Non-pigmented ciliary epithelial cell (primary cell): ENCODE data around the gene GMDS.

ENCODE experiments used
- DNase-seq: peaks from one replicate; pipeline ENCODE4 v3.0.0-alpha.2; 2010; ENCODE audit warnings: low read depth

The GMDS gene

DNA sequence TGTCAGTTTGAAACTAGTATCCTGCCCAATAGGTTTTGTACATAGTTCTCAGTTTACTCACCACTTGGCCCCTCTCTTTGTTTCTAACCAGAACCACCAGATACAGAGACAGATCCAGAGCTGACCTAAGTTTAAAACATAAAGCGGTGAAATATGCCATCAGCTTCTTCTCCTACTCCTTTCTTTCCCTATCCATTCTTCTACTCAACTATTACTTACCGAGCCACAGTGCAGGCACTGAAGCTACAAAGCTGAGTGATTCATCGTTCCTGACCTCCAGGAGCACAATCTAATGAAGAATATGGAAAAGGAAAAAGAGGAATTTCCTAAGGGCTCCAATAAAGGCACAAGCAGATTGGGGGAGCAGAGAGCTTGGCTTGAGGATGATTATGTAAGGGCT is 349.7 kb downstream of the GMDS start:
- no peak for DNase-seq

DNA sequence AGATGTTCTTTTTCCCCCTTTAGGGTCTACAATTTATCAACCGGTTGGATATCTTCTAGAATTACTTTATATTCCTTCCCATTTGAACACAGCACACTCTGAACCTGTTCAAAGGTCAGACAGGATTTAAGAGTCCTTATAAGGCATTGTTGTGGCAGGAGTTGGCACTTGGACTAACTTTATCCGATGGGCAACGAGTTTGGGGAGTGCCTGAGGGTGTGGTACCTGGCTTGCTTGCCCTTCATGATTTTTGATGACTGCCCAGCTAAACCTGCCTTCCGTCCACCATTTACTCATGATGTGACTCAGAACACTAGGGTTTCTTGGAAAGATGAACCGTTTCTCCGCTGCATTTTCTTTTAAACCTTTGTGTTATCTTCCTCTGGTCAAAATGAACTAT is 350.5 kb downstream of the GMDS start:
- no peak for DNase-seq

DNA sequence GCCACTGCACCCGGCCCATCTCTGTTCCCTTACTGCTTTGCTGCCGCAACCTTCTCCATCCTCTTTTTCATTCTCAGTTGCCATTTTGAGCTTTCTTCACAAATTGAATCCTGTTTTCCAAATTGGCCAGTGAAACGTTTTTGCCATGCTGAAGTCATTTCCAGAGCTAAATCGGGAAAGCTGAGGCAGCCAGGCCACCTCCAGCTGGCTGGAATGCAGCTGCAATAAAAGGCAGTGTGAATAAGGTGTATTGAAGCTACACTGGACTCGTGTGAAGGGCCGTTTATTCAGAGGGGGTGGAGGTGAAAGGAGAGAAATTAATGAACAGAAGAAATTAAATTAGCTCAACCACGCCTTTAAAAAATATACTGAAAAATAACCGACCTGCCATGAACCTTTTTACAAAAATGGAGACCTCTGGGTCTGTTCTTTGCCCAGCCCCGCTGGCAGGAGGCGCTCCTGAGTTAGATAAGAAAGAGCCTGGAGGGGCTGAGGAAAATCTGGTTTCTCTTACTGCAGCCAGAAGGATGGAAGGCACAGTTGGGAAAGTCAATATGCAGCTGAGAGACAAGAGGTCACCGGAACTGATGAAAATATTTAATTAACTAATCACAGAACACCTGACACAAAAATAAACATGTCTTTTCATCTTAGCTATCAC is 351.8 kb downstream of the GMDS start:
- DNase-seq, result no peak

DNA sequence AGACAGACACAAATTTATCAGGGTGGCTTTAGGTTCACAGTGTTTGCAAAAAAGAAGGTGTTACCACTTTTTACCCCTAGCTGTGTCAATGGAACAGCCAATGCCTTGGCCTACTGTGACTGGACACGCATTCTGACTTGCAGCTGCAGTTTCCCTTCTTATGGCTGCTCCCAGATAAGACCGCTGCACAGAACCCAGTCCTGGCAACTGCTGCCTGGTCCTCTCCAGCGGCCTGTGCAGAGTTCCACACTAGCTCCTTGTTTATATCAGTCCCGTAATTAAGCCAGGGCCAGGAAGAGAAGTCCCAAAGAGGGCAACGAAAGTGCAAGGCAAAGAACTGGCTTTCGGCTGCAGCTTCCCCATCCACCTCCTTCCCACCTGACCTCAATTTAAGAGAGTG is 352.7 kb downstream of the GMDS start:
- DNase-seq, result no peak

DNA sequence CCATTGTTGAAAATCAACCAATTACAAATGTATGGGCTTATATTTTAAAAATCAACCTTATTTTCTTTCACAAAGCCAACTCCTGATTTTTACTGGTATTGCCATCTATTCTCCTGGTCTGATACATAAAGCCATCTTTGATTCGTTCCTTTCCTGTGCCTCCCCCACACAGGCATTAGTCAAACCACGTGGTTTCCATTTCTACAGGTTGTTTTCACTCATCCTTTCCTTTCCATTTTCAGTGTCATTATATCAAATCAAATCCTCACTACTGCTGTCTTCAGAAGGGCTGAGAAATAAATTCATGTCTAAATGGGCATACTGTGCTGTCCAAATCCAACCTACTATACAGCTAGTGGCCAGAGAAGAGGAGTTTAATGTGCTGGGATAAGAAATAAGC is 354.4 kb downstream of the GMDS start:
- no peak for DNase-seq

DNA sequence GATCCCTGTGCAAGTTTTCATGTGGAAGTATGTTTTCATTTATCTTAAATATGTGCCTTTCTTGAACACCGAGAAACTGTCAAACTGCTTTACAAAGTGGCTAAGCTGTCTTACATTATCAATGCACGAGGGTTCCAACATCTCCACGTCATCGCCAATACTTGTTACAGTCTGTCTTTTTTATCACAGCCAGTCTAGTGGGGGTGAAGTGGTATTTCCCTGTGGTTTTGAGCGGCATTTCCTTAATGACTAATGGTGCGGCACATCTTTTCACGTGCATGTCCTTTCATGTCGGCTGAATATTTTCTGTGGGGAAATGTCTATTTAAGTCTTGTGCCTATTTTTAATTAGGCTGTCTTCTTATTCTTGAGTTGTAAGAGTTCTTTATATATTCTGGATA is 355.3 kb downstream of the GMDS start:
- no peak for DNase-seq

DNA sequence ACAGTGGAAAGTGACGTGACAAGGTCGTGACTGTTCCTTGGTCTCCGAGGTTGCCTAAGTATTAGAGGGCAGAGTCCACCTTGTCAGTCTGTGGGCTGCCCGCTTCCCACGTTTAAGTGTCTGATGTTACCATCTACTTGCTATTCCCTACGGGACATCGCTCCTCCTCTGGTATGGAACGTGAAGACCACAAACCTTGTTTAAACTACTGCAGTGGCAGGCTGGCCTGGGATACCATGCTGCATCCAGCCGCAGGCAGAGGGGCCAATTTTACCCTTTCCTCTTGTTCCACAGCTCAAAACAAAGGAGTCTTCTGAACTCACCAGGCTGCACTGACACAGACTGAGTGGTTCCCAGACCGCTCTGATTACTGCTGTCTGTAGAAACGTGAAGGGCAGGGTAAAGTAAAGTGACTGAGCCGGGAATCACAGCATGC is 359.8 kb downstream of the GMDS start:
- no peak for DNase-seq

DNA sequence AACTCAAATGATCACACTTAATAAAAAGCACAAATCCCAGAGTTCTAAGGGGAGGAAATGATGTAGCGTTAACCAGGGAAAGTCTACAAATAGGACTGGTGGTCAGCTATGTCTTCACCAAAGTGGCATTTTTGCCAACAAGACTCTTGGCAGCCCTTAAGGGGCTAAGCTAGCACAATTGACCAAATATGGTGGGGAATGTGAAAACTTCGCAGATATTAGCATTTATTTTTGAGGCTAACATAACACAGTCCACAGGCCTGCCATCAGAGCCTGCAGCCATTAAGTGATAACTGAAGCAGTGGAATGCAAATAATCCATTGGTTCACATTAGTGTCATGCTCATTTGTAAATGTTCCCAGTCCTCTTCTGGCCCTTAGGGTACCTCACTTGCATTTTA is 361.1 kb downstream of the GMDS start:
- no peak for DNase-seq

DNA sequence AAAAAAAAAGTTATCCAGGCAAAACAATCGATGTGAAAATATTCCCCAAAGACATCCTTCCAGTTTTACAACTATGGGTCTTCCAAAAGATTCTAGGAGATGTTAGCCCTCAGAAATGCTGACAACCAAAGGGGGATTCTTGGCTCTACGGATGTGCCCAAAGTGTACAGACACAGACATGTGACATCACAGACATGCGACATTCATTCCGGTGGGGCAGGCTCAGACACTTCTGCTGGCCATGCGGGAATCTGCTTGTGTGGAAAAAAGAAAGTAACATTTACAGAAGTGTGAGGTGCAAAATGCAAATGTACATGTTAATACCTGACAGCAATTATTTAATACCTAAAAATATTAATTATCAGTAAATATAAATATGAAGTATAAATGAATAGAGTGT is 367.1 kb downstream of the GMDS start:
- DNase-seq, result no peak

DNA sequence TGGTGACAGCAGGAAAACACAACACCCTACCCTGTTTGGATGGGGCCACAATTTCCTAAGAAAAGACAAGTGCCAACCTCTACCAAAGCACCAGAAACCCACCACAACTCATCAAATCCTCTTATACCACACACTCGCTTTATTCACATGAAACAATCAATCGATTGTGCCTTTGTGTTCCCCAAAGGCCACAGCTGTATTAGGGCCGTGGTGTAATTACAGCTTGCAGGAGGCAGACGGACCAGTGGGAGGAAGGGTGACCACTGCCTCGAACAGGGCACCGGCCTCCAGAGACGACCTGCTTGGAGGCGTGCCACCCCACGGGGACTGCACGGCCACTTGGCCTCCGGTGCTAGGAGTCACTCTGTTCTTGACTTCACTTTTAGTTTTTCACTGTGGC is 371.6 kb downstream of the GMDS start:
- no peak for DNase-seq

DNA sequence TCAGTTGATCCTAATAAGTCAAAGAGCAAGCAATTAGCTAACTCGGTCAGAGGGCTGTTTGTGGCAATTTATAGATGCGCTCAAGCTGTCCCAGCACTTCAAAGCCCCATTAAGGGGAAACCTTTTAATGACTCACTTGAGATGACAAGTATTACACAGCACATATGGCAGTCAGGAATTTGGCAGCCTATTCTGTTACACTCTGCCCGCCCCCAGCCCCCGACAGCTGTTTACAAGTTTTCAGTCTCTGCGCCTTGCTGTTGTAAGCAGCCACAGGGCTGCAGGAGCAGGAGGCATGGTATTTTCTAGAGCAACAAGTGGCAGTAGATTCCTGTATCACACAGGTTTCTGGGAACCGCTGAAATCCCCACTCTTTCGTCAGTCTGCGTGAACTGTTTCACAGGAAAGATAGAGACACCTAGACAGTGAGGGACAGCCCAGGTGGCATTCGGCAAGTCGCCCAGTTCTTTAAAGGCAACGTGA is 372.7 kb downstream of the GMDS start:
- DNase-seq, result no peak

DNA sequence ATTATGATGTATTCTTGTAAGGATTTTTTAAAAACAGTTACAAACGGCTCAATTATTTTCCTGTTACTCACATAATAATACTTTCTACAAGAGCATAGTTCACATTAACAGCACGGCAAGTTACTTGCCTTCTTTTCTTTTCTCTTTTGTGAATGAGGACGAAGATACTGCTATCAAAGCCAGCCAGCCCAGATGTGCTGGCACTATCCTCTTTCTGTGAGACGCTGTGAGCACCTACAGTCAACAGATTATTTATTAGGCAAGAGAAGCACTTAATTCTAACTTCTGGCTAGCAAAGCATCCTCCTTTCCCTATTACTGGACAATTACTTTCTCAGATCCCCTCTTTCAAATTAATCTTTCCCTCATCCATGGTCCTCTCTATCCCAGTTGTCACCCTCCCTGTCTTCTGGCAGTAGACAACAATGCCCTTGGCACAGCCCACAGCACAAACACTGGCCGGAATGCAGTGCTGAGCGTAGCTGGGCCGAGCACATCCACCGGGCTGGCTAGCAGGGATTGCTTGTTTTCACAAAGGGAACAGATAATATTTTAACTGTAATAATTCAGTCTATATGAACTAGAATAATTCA is 373.6 kb downstream of the GMDS start:
- no peak for DNase-seq

DNA sequence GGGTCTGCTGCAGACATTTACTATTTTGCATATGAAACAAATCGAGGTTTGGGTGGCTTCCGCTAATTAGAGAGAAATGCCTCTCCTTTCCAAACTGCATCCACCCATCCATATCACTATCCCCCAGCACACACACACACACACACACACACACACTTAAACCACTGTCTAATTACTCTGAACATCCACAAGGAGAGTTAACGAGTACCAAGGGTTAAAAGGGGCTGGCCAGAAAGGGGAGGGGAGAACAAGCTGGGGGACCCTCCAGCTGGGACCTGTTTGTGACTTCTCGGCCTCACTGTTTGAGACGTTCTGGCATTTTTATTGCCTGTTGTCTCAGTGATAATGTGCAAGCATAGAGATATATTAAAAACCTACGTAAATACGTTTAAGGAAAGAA is 374.5 kb downstream of the GMDS start:
- DNase-seq, result no peak

DNA sequence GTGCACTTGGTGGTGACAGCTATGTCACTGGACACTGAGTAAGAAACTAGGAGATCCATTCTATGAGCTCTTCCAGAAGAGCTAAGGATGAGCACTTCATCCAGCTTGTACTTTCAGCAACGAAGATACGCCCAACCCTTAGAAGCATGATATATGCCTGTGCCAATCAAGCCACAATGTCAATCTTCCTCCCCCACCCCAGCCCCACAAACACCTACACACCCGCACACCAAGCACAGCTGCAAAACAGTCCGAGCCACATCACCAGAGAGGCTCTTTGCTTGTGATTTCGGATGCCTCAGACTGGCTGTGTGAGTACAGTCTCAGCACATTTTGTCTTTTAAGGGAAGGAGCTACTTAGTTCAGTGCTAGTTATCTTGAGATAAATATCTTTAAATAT is 375.2 kb downstream of the GMDS start:
- no peak for DNase-seq

DNA sequence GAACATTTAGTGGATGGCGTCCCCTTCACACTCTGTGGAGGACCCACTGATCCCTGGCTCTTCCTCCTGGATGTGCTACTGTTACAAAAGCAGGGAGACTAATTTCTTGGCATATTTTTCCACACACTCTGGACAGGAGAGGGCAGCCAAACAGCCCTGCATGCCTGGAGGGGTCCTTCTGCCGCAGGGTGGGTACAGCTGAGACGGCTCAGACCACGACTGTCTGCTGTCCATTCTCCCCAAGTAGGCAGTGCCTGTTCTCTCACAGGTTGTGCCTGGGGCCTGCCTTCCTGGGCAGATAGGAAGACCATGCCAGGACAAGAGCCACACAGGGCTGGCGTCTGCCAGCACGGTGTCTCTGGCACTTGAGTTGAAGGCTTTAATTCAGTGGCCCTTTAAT is 375.6 kb downstream of the GMDS start:
- DNase-seq, result no peak

DNA sequence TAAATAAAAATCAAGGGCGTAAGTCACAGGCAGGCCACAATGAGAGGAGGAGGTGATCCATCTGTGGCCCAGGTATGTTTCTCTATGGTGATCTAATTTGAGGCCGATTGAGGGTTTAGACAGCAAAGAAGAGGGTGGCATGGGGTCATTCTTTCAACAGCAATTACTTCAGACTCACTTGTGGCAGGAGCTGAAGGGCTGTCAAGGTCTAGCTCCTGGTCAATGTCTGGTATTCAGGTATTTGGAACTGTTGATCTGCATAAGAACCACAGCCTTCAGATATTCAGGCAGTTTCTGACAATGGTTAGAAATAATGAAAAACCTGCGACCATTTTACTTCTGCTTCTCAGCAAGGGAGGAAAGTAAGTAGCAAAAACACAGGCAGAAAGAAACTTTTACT is 376.1 kb downstream of the GMDS start:
- DNase-seq, result no peak

DNA sequence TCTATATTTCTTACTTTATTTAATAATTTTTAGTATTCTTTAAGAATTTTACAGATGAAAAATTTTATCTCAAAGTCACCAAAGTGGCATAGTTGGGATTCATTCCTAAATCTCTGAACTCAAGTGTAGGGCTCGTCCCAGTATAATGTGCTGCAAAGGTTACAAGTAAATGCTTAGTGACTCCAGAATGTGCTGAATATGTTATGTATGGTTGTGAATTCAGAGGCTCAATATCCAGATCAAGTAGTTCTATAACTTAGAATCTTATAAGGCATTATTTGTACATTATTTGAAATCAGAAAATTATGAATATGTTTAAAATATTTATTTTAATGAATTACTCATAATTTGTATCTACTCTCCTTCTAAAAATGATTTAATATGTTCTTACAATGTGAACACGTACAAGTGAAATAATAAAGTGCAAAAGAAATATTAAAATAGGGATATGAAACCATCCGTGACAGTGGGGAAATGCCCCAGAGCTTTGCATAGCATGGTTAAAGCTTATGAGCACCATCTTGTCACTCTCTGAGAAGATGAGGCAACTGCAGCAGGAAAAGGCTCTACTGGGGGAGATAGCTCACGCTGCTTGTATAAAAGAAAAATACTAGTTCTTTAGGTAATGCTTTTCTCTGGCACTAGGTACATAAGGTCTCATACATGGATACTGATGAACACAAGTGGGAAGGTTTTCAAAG is 376.7 kb downstream of the GMDS start:
- DNase-seq, result no peak

DNA sequence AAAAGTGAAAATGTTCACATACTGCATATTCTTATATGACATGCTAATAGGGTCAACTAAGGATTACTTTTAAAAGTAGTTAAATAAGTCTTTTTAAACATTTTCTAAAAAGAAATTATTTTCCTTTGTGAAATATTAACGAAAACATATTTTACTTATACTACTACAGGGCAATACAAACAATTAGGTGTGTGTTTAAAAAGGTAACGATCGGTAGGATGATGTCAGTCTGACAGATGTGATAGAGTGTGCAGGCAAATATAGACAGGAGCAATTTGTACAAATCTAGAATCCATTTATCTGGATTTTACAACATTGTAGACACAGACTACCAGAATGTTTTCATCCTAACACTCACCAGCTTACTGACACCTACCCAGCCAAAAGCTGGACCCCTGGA is 378.2 kb downstream of the GMDS start:
- no peak for DNase-seq

DNA sequence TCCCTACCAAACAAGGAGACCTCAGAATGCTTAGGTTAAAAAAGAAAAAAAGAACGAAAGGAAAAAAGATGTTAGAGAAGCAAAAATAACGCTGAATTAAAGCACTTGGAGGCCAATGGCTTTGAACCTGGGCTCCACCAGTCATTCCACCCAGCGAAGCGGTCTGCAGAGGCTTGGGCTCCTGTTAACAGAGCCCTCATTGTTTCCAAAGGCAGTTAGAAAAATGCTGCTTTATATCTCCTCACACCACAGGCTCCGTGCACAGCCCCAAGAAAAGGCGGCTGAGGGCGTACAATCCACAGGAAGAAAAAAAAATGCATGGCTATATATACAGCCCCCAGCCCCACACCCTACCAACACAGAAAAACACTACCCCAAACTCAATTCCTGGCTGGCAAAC is 379.8 kb downstream of the GMDS start:
- no peak for DNase-seq

DNA sequence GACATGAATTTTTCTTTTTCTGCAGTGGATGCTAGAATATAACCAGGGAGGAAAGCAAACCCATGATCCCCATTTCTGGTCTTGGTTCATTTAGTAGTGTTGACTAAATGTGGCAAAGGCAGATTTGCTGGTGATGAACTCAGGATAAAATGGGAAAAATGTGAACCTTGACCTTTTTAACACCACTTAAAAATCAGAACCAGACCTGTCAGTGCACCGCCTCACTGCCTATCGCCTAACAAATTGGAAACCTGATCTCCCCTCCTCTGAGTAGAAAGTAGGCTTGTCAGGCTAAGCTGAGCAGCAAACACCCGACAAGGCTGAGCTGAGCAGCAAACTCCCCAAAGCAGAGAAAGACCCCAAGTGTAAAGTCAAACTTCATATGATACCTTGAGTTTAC is 380.9 kb downstream of the GMDS start:
- DNase-seq, result no peak

DNA sequence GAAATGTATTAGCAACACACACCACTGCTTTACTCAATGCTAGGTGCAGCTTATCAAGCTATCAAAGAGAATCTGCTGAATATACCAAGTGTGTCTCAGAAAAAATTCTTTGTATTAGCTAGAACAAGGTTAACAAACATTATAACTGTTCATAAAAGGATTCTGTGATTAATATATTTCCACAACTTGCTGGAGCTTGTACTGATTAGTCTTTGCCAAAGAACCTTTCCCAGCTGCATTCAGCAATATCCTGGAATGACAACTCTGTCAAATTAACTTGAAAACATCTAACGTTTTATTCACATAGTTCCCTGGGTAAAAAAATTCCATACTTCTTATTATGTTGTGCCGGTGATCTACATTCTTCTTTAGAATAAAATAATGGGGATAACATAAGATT is 383.0 kb downstream of the GMDS start:
- no peak for DNase-seq

DNA sequence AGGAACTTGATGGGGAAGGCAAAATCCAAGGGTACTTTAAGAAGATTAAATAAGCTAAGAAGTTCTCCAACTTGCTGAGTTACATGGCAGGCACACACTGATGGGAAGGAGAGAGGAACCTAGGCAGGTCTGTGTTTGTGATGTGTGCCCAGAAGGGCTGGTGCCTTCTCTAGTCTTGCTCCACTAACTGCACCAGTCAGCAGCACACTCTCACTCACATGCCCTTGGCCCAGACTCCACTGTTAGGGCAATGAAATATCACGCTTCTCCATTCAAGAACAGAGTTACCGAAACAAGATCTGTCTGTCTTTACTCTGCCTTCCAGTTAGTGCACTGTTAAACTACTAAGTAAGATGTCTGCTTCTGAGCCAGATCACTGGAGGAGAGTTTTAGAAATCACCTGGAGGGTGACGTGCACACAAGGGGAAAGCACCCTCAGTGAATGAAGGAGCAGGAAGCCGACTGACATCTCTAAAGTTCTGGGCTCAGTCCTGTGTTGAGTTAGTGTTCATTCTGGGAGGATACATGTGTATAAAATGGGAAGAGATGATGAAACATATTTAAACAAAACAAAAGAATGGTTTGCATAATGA is 384.6 kb downstream of the GMDS start:
- DNase-seq, result no peak

DNA sequence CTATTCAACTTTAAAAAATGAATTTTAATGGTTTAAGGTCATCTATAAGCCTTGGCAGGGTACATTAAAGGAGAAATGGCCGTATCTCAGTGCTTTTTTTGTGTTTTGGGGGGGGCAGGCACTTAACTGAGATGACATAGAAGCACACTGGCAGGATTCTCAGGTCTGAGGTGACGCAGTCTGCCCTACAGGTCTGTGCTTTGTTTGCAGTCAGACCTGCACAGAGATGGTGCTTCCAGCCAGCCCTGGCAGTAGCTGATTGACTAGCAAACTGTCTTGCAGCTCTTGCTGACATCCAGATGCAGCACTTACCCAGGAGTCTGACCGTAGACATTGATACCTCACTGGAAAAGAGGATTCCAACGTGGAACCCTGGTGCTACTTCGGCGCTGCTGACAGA is 386.5 kb downstream of the GMDS start:
- no peak for DNase-seq
